ENCODE measurements around the gene COX20. TPM values are rescaled to one million over a fixed set of nuclear protein-coding genes. Genes with fewer than 3 reads are reported as not detected.

Gene COX20
- polyA plus RNA-seq, 1 donor from 2014 or later = 169 TPM

GRCh38 chr1:244858357-244858756, 22.9 kb downstream of the COX20 start:
- H3K36me3 ChIP-seq (ENCODE audit: insufficient read depth, low read length) = peaks cover 10% of the 10 kb centered on the region

GRCh38 chr1:244860078-244860477, 24.6 kb downstream of the COX20 start:
- TF ChIP-seq EP300 (conservative IDR thresholded peaks at IDR 0.05; ENCODE audit: poor library complexity, severe bottlenecking) (no peak), POLR2AphosphoS5 (IDR thresholded peaks at IDR 0.05) (no peak), SMC3 (conservative IDR thresholded peaks at IDR 0.05; ENCODE audit: poor library complexity) (no peak), CTCF (IDR thresholded peaks at IDR 0.05; ENCODE audit: poor library complexity, severe bottlenecking) (no peak), REST (IDR thresholded peaks at IDR 0.05; ENCODE audit: borderline replicate concordance) (no peak), MXI1 (conservative IDR thresholded peaks at IDR 0.05; ENCODE audit: poor library complexity, severe bottlenecking) (no peak), TAF1 (IDR thresholded peaks at IDR 0.05; ENCODE audit: low read depth) (no peak), EZH2 (IDR thresholded peaks at IDR 0.05; ENCODE audit: borderline replicate concordance, insufficient read depth, low read length, poor library complexity, severe bottlenecking) (no peak), RAD21 (conservative IDR thresholded peaks at IDR 0.05) (no peak)

More at GRCh38 chr1:244858357-244858756, 22.9 kb downstream of the COX20 start:
- Histone ChIP-seq H3K27me3 (ENCODE audit: insufficient read depth, low read depth, low read length) (no peaks in the 10 kb centered on the region), H2AFZ (ENCODE audit: low read depth, low read length) (no peak overlapping the region), H3K9me3 (ENCODE audit: low read length) (no peaks in the 10 kb centered on the region), H4K20me1 (ENCODE audit: insufficient read depth) (peaks cover 45% of the 10 kb centered on the region), H3F3A (ENCODE audit: insufficient read depth, low read length, poor library complexity, severe bottlenecking) (peaks cover 8% of the 10 kb centered on the region), H3K27ac (ENCODE audit: low read length) (no peak overlapping the region), H3K9me2 (ENCODE audit: insufficient read depth, low read length) (no peaks in the 10 kb centered on the region), H3K4me2 (ENCODE audit: low read length) (no peak overlapping the region), H3K9ac (ENCODE audit: low read length) (no peak overlapping the region), H3K79me2 (replicated peaks; ENCODE audit: insufficient read depth, low read length) (peaks cover 75% of the 10 kb centered on the region), H3K4me3 (ENCODE audit: low read length) (no peak overlapping the region)
- TF ChIP-seq REST (IDR thresholded peaks at IDR 0.05; ENCODE audit: borderline replicate concordance) (no peak), POLR2AphosphoS5 (IDR thresholded peaks at IDR 0.05) (no peak)

More at GRCh38 chr1:244860078-244860477, 24.6 kb downstream of the COX20 start:
- Histone ChIP-seq H2AFZ (ENCODE audit: low read depth, low read length) (no peak overlapping the region), H3K36me3 (ENCODE audit: insufficient read depth, low read length) (peaks cover 10% of the 10 kb centered on the region), H3K9ac (ENCODE audit: low read length) (no peak overlapping the region), H3F3A (ENCODE audit: insufficient read depth, low read length, poor library complexity, severe bottlenecking) (peaks cover 8% of the 10 kb centered on the region), H4K20me1 (ENCODE audit: insufficient read depth) (peaks cover 45% of the 10 kb centered on the region), H3K9me2 (ENCODE audit: insufficient read depth, low read length) (no peaks in the 10 kb centered on the region), H3K79me2 (replicated peaks; ENCODE audit: insufficient read depth, low read length) (peaks cover 78% of the 10 kb centered on the region), H3K27ac (ENCODE audit: low read length) (no peak overlapping the region), H3K4me3 (ENCODE audit: low read length) (peak overlapping the region; percentile 97), H3K27me3 (ENCODE audit: insufficient read depth, low read depth, low read length) (no peaks in the 10 kb centered on the region), H3K4me2 (ENCODE audit: low read length) (peak overlapping the region; percentile 77), H3K9me3 (ENCODE audit: low read length) (no peaks in the 10 kb centered on the region)
